ENCODE results near the gene MAP2K3. TPM values are rescaled to one million over a fixed set of nuclear protein-coding genes. Genes with fewer than 3 reads are reported as not detected.

The MAP2K3 gene
- total RNA-seq, 2 donors from 2014 or later, result 66.6 to 81.1 TPM

DNA sequence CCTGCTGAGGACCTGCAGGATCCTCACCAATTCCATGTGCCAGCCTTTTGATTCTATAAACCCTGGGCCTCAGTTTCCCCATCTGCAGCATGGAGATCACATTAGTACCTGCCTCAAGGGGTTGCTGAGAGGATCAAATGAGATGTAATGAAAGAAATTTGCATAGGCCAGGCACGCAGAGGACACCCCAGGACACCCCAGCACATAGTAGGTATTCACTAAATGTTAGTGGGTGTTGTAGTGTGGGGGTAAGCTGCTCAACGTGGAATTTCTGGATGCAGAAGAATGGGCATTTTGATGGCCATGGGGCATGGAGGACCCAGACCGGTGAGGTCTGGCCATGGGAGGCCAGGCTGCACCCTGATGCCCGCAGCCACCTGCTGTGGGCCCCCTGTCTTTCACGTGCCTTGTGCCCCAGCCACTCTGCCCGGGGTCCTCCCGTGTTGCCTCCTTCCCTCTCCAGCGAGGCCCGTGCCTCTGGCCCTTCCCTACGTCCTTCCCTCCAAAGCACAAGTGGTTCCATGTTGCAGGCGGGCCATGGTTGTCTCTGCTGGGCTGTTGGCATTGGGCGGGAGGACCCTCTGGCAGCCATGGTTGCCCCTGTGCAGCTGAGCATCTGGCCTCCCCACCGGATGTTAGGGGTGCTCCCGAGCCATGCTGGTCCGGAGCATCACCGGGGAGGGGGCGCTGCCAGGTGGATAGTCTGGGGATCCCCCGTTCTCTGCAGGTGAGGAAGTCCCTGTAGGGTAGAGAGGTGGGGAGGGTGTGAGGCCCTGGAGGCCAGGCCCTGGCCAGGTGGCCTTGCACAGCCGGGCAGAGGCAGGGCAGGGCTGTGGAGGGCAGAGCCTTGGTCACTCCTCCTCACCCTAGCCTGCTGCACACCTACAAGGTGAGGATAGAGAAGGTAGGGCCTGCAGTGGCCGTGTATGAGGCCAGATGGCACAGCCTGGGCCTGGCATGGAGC is 8.6 kb downstream of the MAP2K3 start:
- no peak for DNase-seq (ENCODE audit: low spot score)
- Histone ChIP-seq H3K4me1 (ENCODE audit: control insufficient read depth in 1 of 2, low read depth in 2 of 2) (peaks cover 21 to 43% of the 10 kb centered on the region in 2 donors), H3K4me3 (no peak overlapping the region), H3K9me3 (no peaks in the 10 kb centered on the region), H3K27ac (no peak overlapping the region), H3K27me3 (replicated peaks; ENCODE audit: insufficient read depth) (no peaks in the 10 kb centered on the region), H3K36me3 (peaks cover 4% of the 10 kb centered on the region)
- TF ChIP-seq, protein P1, sequence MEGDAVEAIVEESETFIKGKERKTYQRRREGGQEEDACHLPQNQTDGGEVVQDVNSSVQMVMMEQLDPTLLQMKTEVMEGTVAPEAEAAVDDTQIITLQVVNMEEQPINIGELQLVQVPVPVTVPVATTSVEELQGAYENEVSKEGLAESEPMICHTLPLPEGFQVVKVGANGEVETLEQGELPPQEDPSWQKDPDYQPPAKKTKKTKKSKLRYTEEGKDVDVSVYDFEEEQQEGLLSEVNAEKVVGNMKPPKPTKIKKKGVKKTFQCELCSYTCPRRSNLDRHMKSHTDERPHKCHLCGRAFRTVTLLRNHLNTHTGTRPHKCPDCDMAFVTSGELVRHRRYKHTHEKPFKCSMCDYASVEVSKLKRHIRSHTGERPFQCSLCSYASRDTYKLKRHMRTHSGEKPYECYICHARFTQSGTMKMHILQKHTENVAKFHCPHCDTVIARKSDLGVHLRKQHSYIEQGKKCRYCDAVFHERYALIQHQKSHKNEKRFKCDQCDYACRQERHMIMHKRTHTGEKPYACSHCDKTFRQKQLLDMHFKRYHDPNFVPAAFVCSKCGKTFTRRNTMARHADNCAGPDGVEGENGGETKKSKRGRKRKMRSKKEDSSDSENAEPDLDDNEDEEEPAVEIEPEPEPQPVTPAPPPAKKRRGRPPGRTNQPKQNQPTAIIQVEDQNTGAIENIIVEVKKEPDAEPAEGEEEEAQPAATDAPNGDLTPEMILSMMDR (IDR thresholded peaks at IDR 0.05), result no peak
- no peak for ATAC-seq (ENCODE audit: insufficient number of reproducible peaks, low FRiP score, low read depth)

DNA sequence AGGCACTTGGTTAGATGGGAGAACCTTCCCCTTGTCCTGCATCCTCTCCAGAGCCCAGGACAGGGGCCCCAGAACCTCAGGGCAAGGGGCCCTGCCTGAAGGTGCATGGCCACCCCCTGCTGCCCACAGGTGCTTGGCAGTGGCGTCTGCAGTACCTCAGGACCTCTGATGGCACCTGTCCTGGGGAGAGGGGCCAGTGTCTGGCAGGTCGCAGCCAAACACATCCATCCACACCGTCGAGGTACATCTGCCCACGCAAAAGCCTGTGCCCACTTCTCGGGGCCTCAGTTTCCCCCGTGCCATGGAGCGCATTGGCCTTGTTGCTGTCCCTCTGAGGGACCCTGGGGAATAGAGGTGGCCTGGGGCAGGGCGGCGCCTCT is 9.3 kb downstream of the MAP2K3 start:
- H3K9me3 ChIP-seq, result no peaks in the 10 kb centered on the region
- H3K27ac ChIP-seq, result no peak overlapping the region
- H3K36me3 ChIP-seq, result peaks cover 9% of the 10 kb centered on the region
- TF ChIP-seq, protein P1 (IDR thresholded peaks at IDR 0.05), result no peak
- no peak for ATAC-seq (ENCODE audit: insufficient number of reproducible peaks, low FRiP score, low read depth)
- no peaks in the 10 kb centered on the region for H3K27me3 ChIP-seq (replicated peaks; ENCODE audit: insufficient read depth)
- no peak for DNase-seq (ENCODE audit: low spot score)
- peaks cover 15 to 36% of the 10 kb centered on the region in 2 donors for H3K4me1 ChIP-seq (ENCODE audit: control insufficient read depth in 1 of 2, low read depth in 2 of 2)
- H3K4me3 ChIP-seq, result no peak overlapping the region

DNA sequence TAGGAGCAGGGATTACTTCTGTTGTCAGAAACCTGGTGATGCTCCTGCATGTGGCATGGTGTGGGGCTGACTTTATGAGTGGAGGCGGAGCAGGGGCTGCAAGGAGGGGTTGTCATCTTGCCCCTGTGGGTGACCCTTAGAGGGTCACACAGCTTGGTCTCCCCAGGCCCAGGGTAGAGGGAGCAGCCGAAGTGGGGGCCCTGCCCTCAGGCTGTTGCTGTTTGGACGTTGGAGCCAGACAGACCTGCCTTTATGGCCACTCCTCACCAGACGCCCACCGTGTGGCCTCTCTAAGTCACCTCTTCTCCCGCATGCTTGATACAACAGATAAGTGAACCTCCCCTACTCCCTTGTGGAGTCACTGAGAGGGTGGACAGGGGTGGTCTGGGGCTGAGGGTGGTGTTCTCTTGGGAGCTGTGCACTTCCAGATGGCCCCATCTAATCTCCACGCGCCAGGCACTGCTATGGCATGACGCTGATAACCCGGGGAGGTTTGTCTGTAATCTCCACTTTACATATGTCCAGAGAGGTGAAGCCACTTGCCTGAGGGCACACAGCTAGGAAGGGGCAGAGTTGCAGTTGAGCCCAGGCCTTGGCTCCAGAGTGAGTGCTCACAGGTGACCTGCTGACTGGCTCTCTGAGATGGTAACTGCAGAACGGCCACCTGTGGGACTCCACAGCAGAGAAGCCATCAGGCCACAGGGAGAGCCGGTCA is 10.0 kb downstream of the MAP2K3 start:
- DNase-seq (ENCODE audit: low spot score) (no peak), ATAC-seq (ENCODE audit: insufficient number of reproducible peaks, low FRiP score, low read depth) (no peak)
- H3K4me1 ChIP-seq (ENCODE audit: control insufficient read depth in 1 of 2, low read depth in 2 of 2), result peaks cover 9 to 29% of the 10 kb centered on the region in 2 donors
- TF ChIP-seq, protein P1 (IDR thresholded peaks at IDR 0.05), result no peak
- no peaks in the 10 kb centered on the region for H3K9me3 ChIP-seq
- H3K36me3 ChIP-seq, result peaks cover 16% of the 10 kb centered on the region
- H3K4me3 ChIP-seq, result no peak overlapping the region
- H3K27me3 ChIP-seq (replicated peaks; ENCODE audit: insufficient read depth), result no peaks in the 10 kb centered on the region
- H3K27ac ChIP-seq, result no peak overlapping the region

DNA sequence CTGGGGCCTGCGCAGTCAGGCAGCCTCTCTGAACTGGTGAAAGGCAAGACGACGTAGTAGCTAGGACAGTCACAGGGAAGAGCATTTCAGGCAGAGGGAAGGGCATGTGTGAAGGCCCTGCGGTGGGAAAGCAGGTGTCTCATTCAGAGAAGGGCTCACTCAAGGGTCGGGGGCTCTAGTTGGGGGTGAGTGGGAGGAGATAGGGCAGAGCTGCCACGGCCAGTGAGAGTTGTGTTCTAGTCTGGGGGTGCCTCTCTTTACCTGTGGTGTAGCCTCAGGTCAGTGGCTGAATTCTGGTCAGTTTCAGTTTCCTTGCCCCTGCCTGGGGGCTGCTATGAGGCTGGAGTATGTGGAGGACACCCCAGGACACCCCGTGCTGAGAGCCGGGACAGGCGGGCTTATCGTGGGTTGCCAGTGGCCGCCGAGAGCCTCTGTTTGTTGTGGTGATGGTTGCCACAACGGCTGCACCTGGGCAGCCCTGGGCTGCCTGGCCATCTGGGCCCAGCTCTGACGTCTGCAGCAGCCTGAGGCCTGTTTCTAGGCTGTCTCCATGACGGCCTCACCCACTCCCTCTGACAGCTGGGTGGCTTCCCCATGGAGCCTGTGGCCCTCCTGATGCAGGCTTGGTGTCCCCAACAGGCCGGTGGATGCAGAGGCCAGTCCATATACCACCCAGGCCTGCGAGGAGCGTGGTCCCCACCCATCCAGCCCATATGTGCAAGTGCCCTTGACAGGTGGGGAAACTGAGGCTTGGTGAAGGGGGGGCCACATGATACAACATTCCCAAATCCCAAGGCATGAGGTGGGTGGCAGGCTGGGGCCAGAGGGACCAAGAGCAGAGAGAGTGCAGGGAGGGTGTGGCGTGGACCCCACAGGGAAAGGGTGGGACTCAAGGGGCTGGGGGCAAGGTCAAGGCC is 10.8 kb downstream of the MAP2K3 start:
- Histone ChIP-seq H3K4me3 (no peak overlapping the region), H3K36me3 (peaks cover 24% of the 10 kb centered on the region), H3K4me1 (ENCODE audit: control insufficient read depth in 1 of 2, low read depth in 2 of 2) (peaks cover under 1 to 21% of the 10 kb centered on the region in 2 donors), H3K27ac (no peak overlapping the region), H3K27me3 (replicated peaks; ENCODE audit: insufficient read depth) (no peaks in the 10 kb centered on the region), H3K9me3 (no peaks in the 10 kb centered on the region)
- ATAC-seq (ENCODE audit: insufficient number of reproducible peaks, low FRiP score, low read depth) (no peak), DNase-seq (ENCODE audit: low spot score) (no peak)
- TF ChIP-seq, protein P1 (IDR thresholded peaks at IDR 0.05), result no peak
